HFF-Myc (cell line): ENCODE data around the gene AFAP1L2.

Experiments used
- DNase-seq: peaks from one replicate; pipeline ENCODE4 v3.0.0-alpha.2; 2011; ENCODE audit warnings: low read depth; ENCODE audit errors: extremely low read depth
- H3K4me3 ChIP-seq: replicated peaks from 2 replicates; pipeline ENCODE4 v1.5.1; 2011; ENCODE audit warnings: low read depth, mild to moderate bottlenecking, control low read depth, low read length
- CTCF ChIP-seq: IDR thresholded peaks from 2 replicates; pipeline ENCODE4 v1.5.1; 2012; ENCODE audit warnings: mild to moderate bottlenecking, low read depth, low read length, control low read depth; ENCODE audit errors: missing control alignments

Gene AFAP1L2

GRCh38 chr10:114402233-114402632 lies 2.1 kb downstream of the AFAP1L2 start:
- TF ChIP-seq CTCF = no peak
- DNase-seq = no peak
- H3K4me3 ChIP-seq = no peak overlapping the region

- TF ChIP-seq CTCF = no peak
- DNase-seq = peak; percentile 56
- no peak overlapping the region for H3K4me3 ChIP-seq
Measured at GRCh38 chr10:114401195-114401791, 3.0 kb downstream of the AFAP1L2 start.

GRCh38 chr10:114400091-114400490 lies 4.2 kb downstream of the AFAP1L2 start:
- DNase-seq = no peak
- H3K4me3 ChIP-seq = no peak overlapping the region
- no peak for TF ChIP-seq CTCF

- TF ChIP-seq CTCF = no peak
- no peak overlapping the region for H3K4me3 ChIP-seq
- no peak for DNase-seq
Measured at GRCh38 chr10:114399576-114399975, 4.7 kb downstream of the AFAP1L2 start.

GRCh38 chr10:114398587-114399331 lies 5.5 kb downstream of the AFAP1L2 start:
- H3K4me3 ChIP-seq = no peak overlapping the region
- TF ChIP-seq CTCF = no peak
- DNase-seq = no peak

- no peak for DNase-seq
- TF ChIP-seq CTCF = no peak
- no peak overlapping the region for H3K4me3 ChIP-seq
Measured at GRCh38 chr10:114397651-114398145, 6.6 kb downstream of the AFAP1L2 start.
